Glomerular visceral epithelial cell (primary cell): ENCODE results near the gene AMMECR1L.
"Not testable (repeated sequence)": the region's sequence is repeated elsewhere in the genome, so short reads cannot be mapped to it uniquely, and the experiment has no call there.

Experiments
- DNase-seq: peaks from one replicate; pipeline ENCODE4 v3.0.0-alpha.2; 2016; ENCODE audit errors: extremely low spot score

Gene AMMECR1L

DNA sequence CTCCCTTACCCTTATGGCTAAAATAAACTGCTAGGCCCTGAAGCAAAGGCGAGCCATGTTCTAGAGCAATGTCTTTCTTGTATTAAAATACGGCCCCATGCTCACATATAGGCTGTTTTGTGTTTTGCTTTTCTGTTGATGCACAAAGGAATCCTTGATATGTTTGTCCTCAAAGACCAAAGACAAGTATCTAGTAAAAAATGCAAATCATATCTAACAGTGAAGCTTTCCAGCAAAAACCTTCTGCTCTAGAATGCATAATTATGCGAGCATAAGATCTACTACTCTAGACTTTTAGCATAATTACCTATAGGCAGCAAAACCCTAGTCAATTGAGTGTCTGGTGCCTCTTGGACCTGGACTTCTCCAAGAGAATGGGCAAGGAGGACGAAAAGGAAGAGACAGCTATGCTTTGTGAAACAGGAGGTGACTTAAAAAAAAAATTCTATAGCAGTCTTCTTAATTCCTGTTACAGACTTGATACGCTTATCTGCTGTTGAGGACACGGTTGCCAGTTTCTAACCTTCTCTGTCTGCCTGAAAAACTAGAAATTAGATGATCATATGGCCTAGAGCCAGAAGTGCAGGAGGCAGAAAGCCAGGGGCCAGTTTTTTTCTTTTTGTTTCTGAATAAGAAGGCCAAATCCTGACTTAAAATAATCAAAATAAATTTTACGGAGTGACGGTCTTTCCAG, 1.5 kb upstream of the AMMECR1L start:
- DNase-seq = peak; percentile 4

DNA sequence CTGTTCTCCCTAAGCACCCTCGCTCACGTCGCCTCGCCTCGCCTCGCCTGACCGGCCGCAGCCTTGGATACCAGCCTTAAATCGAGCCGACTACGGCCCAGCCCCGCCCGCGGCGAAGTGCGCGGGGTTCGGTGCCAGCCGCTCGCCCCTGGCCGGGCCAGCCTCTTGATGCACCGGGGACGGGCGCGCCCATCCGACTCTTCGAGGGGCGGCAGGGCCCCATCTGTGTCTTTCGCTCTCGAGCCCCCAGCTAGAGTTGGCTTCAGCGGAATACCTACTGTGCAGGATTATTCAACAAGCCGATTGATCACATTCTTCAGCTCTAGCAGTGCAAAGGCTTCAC, 808 bp upstream of the AMMECR1L start:
- not testable (repeated sequence) for DNase-seq

DNA sequence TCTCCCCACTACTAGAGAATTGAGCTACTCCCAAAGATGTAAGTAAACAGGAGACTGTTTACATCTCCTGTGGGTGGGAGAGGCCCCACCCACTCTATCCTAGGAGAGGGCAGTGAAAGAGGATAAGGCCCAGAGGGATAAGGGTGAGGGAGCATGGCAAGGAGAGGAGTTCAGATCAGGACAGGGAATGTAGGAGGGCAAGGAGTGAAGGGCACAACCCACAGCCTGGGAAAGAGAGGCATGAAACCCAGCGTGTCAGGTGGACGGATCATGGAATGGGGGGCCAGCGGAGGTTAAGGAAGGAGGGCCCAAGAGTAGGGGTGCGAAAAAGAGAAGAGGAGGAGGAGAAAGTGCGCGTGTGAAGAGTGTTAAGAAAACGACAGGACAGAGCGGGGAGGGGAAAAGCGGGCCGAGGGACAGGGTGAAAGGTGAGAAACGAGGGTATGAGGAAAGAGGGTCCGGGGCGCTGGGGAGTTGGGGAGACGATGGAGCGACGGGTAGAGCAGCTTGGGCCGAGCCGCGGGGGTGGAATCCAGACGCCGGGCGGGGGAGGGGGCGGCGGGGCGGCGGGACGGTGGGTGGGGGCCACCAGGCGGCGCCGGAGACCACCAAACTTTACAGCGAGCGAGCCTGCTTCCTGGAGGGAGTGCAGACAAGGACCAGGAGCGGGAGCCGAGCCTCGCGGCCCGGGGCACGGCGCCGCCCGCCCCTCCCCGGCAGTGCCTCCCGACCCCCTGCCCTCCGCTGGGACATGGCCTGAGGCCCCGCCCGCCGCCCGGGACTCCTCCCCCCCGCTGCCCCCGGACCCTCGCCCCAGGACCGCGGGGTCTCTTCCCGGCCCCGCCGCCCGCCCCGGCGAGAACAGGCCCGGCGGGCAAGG, 655 bp downstream of the AMMECR1L start:
- DNase-seq = peak; percentile 18

DNA sequence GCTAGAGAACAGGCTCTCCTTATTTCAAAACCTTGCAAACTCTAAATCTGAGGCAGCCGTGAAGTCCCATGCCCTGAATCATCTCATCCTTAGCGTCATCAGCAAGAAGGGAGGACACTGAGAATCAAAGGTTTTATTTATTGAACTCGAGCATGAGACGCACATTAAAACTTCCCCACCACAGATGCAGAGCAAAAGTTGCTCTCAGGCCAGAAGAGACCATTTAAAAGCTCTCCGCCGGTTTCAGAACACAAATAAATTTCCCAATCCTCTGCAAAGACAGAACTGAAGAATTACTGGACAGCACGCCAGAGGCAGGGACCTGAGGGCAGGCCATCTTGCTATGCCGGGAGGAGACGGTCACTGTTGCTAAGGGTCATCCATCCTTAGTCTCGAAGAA, 1.3 kb downstream of the AMMECR1L start:
- DNase-seq = peak; percentile 16

DNA sequence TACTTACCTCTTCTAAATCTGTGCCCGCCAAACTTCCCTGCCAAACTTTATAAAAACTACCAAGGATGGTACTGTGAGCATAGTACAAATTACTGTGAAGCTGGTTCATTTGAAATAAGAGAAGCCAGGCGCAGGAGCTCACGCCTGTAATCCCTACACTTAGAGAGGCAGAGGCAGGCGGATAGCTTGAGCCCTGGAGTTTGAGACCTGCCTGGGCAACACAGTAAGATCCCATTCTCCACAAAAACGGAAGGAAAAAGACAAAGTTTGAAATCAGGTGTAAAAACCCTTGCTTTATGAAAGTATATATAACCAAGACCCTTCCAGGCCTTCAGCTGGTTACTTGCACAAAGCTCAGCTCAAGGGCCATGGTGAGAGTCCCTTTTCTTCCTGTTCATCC, 5.9 kb downstream of the AMMECR1L start:
- no peak for DNase-seq

DNA sequence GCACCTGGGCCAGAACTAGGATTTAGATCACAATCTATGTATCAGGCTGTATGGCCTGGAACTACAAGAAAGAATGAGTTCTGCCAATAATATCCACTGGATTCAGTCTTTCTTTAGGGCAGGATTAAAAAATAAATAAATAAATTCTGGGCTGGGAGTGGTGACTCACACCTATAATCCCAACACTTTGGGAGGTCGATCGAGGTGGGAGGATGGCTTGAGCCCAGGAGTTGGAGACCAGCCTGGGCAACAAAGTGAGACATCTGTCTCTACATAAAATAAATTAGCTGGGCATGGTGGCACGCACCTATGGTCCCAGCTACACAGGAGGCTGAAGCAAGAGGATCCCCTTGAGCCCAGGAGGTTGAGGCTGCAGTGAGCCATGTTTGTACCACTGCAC, 8.1 kb downstream of the AMMECR1L start:
- peak; percentile 38 for DNase-seq

DNA sequence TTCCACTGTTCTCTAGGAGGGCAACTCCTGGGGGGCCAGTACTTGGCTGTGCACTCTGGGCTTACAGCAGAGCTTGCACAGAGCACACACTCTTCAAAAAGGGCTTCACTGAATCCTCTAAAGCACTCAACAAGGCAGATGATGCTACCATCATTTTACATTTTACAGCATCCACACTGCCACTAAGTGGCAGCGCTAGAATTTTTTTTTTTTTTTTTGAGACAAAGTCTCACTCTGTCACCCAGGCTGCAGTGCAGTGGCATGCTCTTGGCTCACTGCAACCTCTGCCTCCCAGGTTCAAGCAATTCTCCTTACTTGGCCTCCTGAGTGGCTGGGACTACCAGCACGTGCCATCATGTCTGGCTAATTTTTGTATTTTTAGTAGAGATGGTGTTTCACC, 8.6 kb downstream of the AMMECR1L start:
- no peak for DNase-seq

DNA sequence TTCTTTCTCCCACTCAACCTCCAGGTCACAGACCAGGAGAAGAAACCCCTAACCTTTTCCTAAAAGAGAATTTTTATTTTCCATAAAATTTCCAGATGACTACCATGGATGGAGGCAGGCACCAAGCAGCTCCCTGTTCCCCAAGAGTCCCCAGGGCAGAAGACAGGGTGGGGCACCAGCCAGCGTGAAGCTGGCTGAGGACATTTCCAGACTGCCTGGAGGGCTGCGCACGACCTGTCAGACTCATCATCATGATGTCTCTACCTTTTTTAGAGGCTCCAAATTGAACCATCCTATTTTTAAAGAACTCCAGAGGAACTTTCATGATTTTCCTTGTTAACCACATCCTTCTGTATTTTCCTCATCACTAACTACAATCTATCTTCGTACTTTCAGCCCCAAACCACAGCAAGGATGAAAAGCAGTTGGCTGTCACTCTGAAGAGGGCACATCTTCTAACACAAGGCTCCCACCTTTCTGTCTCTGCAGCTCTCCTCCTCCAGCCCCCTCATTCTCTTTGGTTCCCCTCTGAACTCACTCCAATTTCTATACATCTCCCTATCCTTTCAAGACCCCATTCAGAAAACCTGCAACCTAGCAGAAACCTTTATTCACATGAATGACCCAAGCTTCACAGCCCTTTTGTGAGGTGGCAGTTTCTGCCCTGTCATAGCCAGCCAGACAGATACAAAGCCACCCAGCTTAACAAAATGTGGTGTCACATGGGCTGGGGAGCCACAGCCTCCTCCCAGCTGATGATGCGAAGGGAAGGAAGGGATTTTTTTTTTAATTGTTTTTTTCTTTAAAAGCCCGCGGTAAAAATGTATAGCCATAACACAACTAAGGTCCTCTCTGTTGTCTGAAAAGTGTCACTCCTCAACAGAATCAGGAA, 11.1 kb downstream of the AMMECR1L start:
- DNase-seq = no peak

DNA sequence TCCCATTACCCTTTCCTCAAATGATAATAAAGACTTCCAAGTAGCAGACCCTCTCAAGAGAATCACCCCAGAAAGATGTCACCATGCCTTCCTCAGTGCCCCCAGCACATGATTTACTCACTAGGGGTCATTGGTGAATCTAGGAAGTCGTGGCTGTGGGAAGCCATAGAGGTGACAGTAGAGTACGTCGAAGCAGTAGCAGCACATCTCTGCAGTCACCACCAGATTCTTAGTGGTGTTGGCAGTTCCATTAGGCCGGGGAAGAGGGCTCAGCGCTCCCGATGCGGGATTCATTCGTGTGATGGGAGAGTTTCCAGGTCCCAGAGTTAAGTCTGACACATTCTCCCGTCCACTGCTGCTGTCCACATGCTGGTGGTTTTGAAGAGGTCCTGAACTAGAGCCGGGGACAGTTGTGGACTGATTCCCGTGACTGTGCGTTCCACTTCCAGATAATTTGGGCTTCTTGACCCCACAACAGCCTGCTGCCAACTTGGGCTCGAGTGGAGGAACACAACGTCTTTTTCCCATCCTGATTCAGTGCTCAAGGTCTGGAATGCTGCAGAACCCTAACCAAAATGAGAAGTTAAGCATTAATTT, 12.0 kb downstream of the AMMECR1L start:
- DNase-seq = no peak

DNA sequence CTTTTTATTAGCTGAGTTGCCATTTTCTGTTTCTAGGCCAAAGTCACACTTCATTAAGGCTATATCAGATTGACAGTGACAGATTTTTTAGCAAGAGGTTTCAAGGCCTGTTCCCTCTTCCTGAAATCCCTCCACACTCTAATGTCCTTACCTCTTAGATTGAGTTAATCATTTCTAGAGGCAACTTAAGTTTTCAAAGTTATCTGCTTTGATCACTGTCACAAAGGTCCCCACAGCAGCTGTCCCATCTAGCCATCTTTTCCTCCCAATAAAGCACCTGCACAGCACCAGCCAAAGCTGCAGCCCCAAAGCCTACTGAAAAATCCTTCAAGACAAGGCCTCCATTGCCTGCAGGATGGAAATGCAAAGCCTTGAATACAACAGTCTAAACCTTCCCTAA, 13.4 kb downstream of the AMMECR1L start:
- DNase-seq = no peak

DNA sequence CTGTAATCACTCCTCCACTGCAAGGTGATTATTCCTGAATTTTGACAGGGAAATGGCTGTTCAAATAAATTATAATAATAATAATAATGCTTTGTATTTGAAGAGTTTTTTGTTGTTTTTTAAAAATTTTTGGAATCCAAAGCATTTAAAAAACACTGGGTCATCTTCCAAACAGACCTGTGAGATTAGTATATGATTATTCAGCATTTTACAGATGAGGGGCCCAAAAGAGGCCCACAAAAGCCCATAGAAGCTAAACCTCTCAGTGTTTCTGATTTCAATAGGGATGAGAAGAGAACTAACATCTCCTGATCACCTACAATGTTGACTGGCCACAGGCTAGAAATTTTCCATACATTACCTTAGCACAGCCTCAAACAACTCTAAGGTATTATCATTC, 19.8 kb downstream of the AMMECR1L start:
- no peak for DNase-seq

DNA sequence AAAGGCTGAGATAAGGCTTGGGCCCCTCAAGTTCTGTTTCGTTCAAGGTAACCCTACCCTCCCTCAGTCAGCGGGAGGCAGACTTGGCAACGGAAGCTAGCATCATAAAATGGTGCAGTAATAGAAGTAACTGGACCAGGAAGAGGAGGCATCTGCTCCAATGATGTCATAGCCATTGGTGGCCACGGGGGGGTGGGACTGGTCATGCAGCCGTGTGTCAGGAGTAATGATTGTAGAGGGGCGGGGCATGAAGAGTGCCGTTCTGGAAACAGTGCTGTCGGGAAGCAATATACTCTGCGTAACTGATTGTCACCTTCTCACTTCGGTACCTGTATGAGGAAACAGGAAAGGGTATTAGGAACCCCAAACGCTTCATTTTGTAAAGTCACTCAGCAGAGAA, 20.9 kb downstream of the AMMECR1L start:
- DNase-seq = peak; percentile 15

DNA sequence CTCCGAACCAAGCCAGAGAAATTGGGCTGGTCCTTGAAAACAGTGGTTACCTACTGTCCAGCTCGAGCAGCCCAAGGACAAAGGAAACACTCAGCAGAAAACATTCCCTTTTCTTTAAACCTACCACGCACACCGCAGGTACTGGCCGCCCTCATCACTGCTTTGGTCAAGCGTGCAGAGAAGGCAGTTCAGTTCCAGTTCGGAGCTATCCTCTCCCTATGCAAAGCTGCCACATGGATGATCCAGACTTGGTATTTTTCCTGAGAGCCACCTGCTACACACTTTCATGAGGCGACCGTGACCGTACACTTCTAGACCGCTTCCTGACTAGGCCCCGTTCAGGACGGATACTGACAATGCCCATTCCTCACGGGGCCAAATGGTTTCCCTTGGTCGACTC, 23.5 kb downstream of the AMMECR1L start:
- DNase-seq = no peak

DNA sequence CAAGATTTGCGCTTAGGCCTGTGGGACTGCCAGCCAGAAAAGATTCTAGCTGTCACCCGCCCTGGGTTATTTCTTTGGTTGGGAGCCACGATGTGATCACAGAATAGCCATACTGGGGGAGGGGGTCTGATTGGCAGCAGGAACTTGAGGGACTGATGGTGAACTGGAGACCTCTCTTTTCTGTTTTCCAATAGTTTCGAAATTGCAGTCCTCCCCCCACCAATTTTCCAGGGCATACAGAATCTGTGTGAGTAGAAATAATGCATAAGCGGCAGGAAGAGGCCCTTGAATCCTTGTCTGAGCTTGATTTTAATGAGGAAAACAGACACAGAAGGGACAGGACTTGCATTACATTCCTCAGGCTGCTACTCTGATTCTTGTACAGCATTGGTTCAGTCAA, 25.6 kb downstream of the AMMECR1L start:
- DNase-seq = no peak

DNA sequence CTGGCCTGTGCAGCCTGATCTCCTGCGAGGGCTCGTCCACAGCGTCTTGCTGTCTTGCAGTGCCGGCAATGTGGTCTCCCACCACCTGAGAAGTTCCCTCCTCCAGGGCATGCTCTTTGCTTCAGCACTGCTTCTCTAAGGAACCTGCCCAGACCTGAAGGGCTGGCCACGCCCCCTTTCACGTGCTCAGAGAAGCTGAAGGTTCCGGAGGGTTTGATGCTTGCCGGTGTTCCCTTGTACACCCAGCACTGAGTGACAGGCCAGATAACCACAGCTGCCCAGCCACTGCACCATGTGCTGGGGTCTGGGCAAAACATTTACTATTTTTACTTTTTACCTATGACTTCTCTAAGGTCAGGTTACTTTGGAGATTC, 26.1 kb downstream of the AMMECR1L start:
- peak; percentile 37 for DNase-seq

DNA sequence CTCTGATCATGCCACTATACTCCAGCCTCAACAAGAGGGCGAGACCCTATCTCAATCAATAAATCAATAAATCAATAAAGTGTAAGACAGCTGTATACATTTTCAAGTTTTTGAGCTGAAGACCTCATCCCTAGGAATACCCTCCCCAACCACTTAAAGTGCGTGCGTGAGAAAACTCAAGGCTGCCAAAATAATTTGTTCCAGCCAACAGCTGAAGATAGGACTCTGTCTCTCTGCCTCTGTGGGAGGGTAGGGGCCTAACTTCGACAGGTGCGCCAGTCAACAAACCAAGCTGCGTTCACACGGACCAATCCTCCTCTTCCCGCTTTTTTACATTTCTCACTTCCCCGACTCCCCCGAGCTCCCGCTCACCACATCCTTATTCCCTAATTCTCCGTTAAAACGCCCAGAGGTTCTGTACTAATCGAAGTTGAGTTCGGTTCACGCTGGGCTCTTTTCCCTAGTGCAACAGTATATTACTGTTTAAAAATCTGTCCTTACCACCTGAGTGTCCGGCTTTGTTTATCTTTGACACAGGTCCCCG, 28.4 kb downstream of the AMMECR1L start:
- DNase-seq = peak; percentile 33

DNA sequence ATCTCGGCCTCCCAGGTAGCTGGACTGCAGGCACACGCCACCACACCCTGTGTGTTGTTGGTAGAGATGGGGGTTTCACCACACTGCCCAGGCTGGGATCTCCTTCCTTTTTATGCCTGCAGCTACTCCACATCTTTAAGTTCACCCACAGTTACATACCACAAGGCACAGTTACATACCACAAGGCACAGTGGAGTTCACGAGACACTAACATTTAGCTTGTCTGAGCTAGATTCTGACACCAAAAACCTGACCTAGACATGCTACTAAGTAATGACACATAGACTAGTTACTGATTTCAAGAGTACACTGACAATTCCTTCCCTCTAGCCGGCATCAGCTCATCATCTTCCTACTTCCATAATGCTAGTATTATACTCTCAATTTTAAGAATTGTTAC, 32.1 kb downstream of the AMMECR1L start:
- DNase-seq = peak; percentile 59

DNA sequence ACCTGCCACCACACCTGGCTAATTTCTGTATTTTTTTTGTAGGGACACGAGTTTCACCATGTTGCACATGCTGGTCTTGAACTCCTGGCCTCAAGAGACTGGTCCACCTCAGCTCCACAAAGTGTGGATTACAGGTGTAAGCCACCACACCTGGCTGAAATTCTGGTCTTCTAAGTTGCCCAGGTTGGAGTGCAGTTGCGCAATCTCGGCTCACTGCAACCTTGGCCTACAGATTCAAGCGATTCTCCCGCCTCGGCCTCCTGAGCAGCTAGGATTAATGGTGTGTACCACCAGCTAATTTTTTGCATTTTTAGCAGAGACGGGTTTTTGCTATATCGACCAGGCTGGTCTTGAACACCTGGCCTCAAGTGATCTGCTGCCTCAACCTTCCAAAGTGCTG, 33.4 kb downstream of the AMMECR1L start:
- no peak for DNase-seq

DNA sequence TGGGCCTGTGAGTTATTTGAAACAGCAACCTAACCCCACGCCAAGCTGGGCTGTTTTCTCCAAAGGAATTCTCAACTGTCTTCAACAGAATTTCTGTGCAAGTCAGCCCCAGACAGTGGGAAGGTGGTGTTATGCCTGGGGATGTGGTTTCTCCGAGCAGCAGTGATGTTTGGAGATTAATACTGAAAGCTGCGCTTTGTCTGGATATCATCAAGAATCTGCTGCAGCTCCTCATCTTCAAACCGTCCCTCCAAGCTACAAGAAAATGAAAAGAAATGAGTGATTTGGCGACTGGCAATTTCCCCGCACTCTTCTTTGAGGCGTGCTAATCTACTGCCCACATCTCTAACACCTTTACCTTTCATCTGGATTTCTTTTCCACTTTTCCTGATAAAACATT, 37.8 kb downstream of the AMMECR1L start:
- no peak for DNase-seq

DNA sequence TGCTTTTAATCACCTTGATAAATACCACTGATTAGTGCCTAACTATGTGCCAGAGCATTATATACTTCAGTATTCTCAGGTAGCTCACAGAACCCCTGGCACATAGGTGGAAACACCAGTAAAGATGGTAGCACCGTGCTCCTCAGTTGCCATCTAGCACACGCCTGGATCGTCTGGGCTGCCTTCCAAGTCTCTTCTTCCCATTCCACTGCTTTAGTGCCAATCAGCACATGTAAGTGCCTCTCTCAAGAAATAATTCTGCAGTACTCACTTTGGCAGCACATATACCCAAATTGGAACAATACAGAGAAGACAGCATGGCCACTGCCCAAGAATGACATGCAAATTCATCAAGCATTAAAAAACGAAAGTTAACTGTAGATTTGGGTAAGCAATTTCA, 40.8 kb downstream of the AMMECR1L start:
- no peak for DNase-seq

DNA sequence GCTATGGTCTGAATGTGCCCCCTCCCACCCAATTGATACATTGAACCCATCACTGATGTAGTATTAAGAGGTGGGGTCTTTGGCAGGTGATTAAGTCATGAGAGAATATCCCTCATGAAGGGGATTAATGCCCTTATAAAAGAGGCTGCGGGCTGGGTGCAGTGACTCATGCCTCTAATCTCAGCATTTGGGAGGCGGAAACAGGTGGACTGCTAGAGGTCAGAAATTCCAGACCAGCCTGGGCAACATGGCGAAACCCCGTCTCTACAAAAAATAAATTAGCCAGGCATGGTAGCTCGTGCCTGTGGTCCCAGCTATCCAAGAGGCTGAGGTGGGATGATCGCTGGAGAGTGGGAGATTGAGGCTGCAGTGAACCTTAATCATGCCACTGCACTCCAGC, 42.1 kb downstream of the AMMECR1L start:
- DNase-seq = no peak
